Gastroesophageal sphincter (tissue), 4 donors: ENCODE data around the gene BHLHE41. TPM values are rescaled to one million over a fixed set of nuclear protein-coding genes. Genes with fewer than 3 reads are reported as not detected.

Experiments
- ATAC-seq: fragments of 150-250 bp; one replicate; pipeline ENCODE4 v1.9.1; 2016; ENCODE audit warnings: mild to moderate bottlenecking, moderate library complexity
- H3K27ac ChIP-seq, 4 donors: fragments of 200-600 bp; sonication (generic) in 3 of 4; 1 replicate in 3 of 4; 2 replicates in 1 of 4; pipeline ENCODE4 v1.5.1; 2016 to 2019
- H3K27me3 ChIP-seq: fragments of 200-600 bp; sonication (generic); one replicate; pipeline ENCODE4 v1.5.1; 2019
- H3K36me3 ChIP-seq, 2 donors: fragments of 200-600 bp; sonication (generic); one replicate each; pipeline ENCODE4 v1.5.1; 2019; ENCODE audit warnings: control low read depth in 1 of 2
- H3K4me1 ChIP-seq, 3 donors: fragments of 200-600 bp; sonication (generic); 1 replicate in 2 of 3; 2 replicates in 1 of 3; pipeline ENCODE4 v1.5.1; 2016 to 2019; ENCODE audit warnings: control low read depth in 2 of 3
- H3K4me3 ChIP-seq, 2 donors: fragments of 200-600 bp; sonication (generic); one replicate each; pipeline ENCODE4 v1.5.1; 2019; ENCODE audit warnings: mild to moderate bottlenecking in 1 of 2, moderate library complexity in 1 of 2
- H3K9me3 ChIP-seq, 3 donors: fragments of 200-600 bp; sonication (generic); one replicate each; pipeline ENCODE4 v1.5.1; 2017 to 2019; ENCODE audit warnings: control low read depth in 2 of 3
- EP300 ChIP-seq: sonication (generic); formaldehyde crosslinking; IDR thresholded peaks from one replicate; pipeline ENCODE4 v1.6.1; 2017; ENCODE audit warnings: antibody characterized with exemption, mild to moderate bottlenecking
- POLR2A ChIP-seq, 2 donors: fragments of 450-650 bp; IDR thresholded peaks; one replicate each; pipeline ENCODE4 v1.6.1; 2017; ENCODE audit warnings: antibody characterized with exemption in 2 of 2, mild to moderate bottlenecking in 2 of 2, moderate library complexity in 1 of 2
- POLR2AphosphoS5 ChIP-seq: sonication (generic); formaldehyde crosslinking; IDR thresholded peaks from one replicate; pipeline ENCODE4 v1.6.1; 2017; ENCODE audit warnings: antibody characterized with exemption
- WGBS, 2 donors: methylation state at CpG; one replicate each; pipeline ENCODE4 v1.1.5; 2018; ENCODE audit warnings: low coverage in 1 of 2; 5-methylcytosine and 5-hydroxymethylcytosine counted together
- total RNA-seq, 4 donors: library from RNA; depleted of rRNA; stranded (reverse); fragments of >200 nt; gene quantifications; one replicate each; pipeline ENCODE4 v1.1.0, GENCODE V29; 2016
- TF ChIP-seq, protein P1 (sequence below), 4 experiments: fragments of 200-600 bp in 2 of 4; fragments of 450-650 bp in 2 of 4; sonication (generic) in 1 of 4; IDR thresholded peaks; one replicate each; pipeline ENCODE4 v1.5.1; 2017 to 2019; ENCODE audit warnings: antibody characterized with exemption in 4 of 4, mild to moderate bottlenecking in 2 of 4, moderate library complexity in 2 of 4

Gene BHLHE41
- total RNA-seq: 10 to 100 TPM in 3 of 4 donors, 1 to 10 TPM in 1; 5.3 to 91.2 (median 21.7) TPM

DNA sequence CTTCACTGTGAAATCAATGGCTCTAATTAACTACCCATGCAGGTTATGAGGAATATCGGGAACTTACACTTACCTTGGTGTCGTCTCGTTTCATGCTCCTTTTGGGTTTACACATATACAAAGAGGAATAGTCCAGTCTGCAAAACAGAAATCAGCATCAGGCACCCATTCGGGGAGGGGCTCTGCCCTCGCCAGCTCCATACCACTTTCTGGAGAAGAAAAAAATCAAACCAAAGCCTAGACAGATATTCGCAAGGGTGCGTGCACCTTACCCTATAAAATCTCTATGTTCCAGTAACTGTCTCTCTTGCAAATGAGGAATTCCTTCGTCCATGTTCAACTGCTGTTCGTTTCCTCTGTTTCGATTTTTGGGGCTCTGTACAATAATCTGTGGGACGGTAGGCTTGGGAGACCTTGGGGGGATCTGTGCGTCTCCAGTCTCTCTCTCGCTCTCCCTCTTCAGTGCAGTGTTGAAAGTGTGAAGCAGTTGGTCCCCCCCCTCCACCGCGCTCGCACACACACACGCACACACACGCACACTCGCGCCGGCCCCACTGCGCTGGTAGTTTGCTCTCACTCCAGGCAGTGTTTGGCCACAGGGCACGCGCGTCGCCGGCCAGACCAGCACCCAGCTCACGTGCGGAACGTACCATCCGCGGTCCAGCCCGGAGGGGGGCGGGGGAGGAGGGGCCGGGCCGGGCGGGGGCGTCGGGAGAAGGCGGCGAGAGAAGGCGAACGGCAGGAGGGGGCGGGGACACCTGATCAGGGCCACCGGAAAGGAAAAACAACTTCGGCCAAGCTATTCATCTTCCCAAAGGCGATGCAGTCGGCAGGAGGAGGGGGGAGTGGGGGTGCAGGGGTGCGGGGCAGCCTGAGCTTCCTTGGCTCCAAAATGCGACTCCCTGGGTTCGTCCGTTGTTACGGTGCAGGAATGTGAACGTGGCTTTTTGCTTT, at the start of gene BHLHE41:
TSS of gene BHLHE41 (minus strand) at position 592 of the 954 bp plus-strand sequence. CDS start at position 334, 258 bp downstream.
- Histone ChIP-seq H3K27ac (peak within 1 kb of the TSS; percentile 96 to 98 (median 98)), H3K4me1 (peaks cover 0 to 51% (median 3%) of the 10 kb centered on the region in 3 donors), H3K27me3 (no peaks in the 10 kb centered on the region), H3K4me3 (peak within 1 kb of the TSS; percentile 53 to 70), H3K36me3 (no peaks in the 10 kb centered on the region), H3K9me3 (no peaks in the 10 kb centered on the region)
- WGBS, 2 donors: 0 to 2% methylated on average over 10 to 22 of the region's 54 CpGs
- peak; percentile 53 for ATAC-seq
- TF ChIP-seq POLR2AphosphoS5 (peak; percentile 96), POLR2A (IDR thresholded peaks at IDR 0.05) (peak; percentile 80), EP300 (no peak)
- TF ChIP-seq, protein P1, sequence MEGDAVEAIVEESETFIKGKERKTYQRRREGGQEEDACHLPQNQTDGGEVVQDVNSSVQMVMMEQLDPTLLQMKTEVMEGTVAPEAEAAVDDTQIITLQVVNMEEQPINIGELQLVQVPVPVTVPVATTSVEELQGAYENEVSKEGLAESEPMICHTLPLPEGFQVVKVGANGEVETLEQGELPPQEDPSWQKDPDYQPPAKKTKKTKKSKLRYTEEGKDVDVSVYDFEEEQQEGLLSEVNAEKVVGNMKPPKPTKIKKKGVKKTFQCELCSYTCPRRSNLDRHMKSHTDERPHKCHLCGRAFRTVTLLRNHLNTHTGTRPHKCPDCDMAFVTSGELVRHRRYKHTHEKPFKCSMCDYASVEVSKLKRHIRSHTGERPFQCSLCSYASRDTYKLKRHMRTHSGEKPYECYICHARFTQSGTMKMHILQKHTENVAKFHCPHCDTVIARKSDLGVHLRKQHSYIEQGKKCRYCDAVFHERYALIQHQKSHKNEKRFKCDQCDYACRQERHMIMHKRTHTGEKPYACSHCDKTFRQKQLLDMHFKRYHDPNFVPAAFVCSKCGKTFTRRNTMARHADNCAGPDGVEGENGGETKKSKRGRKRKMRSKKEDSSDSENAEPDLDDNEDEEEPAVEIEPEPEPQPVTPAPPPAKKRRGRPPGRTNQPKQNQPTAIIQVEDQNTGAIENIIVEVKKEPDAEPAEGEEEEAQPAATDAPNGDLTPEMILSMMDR (IDR thresholded peaks at IDR 0.05): peak in 1 of 4 experiments; percentile 14

DNA sequence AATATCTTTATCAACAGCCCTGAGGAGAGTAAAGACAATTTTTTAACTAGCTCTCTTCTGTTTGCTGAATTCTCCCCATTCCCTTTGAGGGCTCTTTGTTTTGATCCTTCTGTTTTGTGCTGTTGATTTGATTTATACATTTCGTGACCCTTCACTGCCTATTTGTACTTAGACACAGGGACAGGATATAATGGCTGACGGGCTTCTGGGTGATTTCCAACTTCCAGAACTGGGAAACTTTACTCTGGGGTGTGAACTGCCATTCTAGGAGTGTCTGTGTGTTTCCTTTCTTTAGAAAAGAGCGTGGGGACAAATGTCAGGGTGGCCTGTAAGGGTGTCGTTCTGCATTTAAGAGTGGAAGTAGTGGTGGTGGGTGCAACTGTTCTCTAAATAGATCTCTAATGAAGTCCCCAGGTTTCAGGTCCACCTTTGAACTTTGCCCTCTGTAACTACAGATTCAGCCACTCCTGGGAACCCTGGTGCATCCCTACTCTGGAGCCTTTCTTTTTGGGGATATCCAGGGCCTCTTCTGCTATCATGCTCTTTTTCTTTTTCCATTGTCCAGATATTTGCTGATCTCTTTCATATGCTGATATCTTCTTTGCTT, 48.2 kb upstream of the BHLHE41 start:
- 50 to 90% methylated on average over 2 to 4 of the region's 4 CpGs for WGBS, 2 donors
- TF ChIP-seq EP300 (no peak), POLR2AphosphoS5 (no peak), POLR2A (IDR thresholded peaks at IDR 0.05) (no peak)
- TF ChIP-seq, protein P1 (IDR thresholded peaks at IDR 0.05): no peak
- ATAC-seq: no peak

DNA sequence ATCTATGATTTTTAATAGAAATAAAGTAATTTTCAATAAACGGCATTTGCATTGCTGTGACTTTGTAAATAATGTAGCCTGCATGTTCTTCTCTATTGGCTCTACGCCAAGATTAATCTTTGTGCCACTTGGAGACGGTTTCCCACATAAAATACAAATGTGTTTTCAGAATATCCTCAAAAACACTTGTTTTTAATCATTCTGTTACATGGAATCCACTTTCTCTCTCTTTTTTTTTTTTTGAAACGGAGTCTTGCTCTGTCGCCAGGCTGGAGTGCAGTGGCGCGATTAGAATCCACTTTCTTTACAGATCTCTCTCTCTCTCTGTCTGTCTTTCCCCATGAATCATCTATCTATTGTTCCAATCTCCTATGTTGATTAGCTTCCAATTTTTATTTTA, 47.7 kb upstream of the BHLHE41 start:
- TF ChIP-seq POLR2A (IDR thresholded peaks at IDR 0.05) (no peak), EP300 (no peak), POLR2AphosphoS5 (no peak)
- TF ChIP-seq, protein P1 (IDR thresholded peaks at IDR 0.05): no peak
- H3K27me3 ChIP-seq: no peaks in the 10 kb centered on the region
- H3K4me1 ChIP-seq: no peaks in the 10 kb centered on the region
- H3K36me3 ChIP-seq: no peaks in the 10 kb centered on the region
- H3K9me3 ChIP-seq: no peaks in the 10 kb centered on the region
- no peak overlapping the region for H3K4me3 ChIP-seq
- ATAC-seq: no peak
- H3K27ac ChIP-seq: no peak overlapping the region
- WGBS, 2 donors: 77 to 84% methylated on average over 3 to 7 of the region's 7 CpGs

More for the DNA sequence above, 48.2 kb upstream of the BHLHE41 start:
- Histone ChIP-seq H3K27ac (no peak overlapping the region), H3K4me3 (no peak overlapping the region), H3K4me1 (no peaks in the 10 kb centered on the region), H3K36me3 (no peaks in the 10 kb centered on the region), H3K27me3 (no peaks in the 10 kb centered on the region), H3K9me3 (no peaks in the 10 kb centered on the region)

DNA sequence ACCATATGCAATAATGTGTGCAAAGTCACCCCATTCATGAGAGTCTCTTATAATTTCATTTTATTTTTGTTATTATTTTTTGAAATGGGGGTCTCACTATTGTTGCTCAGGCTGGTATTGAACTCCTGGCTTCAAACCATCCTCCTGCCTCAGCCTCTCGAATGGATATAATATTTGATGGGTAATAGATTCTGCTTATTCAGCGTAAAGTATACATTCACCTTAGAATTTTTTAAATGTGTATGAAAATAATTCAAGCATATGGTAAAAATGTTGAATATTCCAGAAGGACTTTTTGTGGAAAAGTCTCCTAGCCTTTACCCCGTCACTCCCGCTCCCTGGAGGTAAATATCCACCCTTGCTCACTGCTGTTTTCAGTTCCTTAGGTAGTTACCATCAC, 47.2 kb upstream of the BHLHE41 start:
- no peak overlapping the region for H3K4me3 ChIP-seq
- H3K27ac ChIP-seq: no peak overlapping the region
- no peaks in the 10 kb centered on the region for H3K4me1 ChIP-seq
- TF ChIP-seq, protein P1 (IDR thresholded peaks at IDR 0.05): no peak
- TF ChIP-seq EP300: no peak
- no peak for TF ChIP-seq POLR2AphosphoS5
- TF ChIP-seq POLR2A (IDR thresholded peaks at IDR 0.05): no peak
- no peaks in the 10 kb centered on the region for H3K9me3 ChIP-seq
- 96% methylated on average over 4 of the region's 4 CpGs for WGBS, 2 donors
- no peak for ATAC-seq
- H3K36me3 ChIP-seq: no peaks in the 10 kb centered on the region
- no peaks in the 10 kb centered on the region for H3K27me3 ChIP-seq
